HepG2 (cell line): ENCODE data around the gene ESYT1. TPM values are rescaled to one million over a fixed set of nuclear protein-coding genes. Genes with fewer than 3 reads are reported as not detected.

Experiments
- CREBL2 ChIP-seq: sonication (generic); formaldehyde crosslinking; IDR thresholded peaks from 2 replicates; pipeline ENCODE4 v1.8.1; 2023; ENCODE audit warnings: missing genetic modification reagents, mild to moderate bottlenecking, borderline replicate concordance
- ETV5 ChIP-seq: IDR thresholded peaks from 2 replicates; pipeline ENCODE4 v1.6.1; 2018; ENCODE audit warnings: missing biosample characterization, missing genetic modification reagents, inconsistent platforms, borderline replicate concordance
- FOXA3 ChIP-seq: IDR thresholded peaks from 2 replicates; pipeline ENCODE4 v1.6.1; 2016; ENCODE audit warnings: missing genetic modification reagents, missing compliant biosample characterization
- HOXA3 ChIP-seq: sonication (generic); formaldehyde crosslinking; IDR thresholded peaks from 2 replicates; pipeline ENCODE4 v1.5.0; 2020; ENCODE audit warnings: missing genetic modification reagents
- IKZF1 ChIP-seq: fragments of 450-650 bp; IDR thresholded peaks from 2 replicates; pipeline ENCODE4 v1.7.1; 2016
- IKZF5 ChIP-seq: IDR thresholded peaks from 2 replicates; pipeline ENCODE4 v1.6.1; 2018; ENCODE audit warnings: missing genetic modification reagents, mild to moderate bottlenecking, missing compliant biosample characterization
- KDM2A ChIP-seq: sonication (generic); formaldehyde crosslinking; IDR thresholded peaks from 2 replicates; pipeline ENCODE4 v1.4.0; 2020; ENCODE audit warnings: low read depth, missing genetic modification reagents, borderline replicate concordance
- MEIS2 ChIP-seq: sonication (generic); formaldehyde crosslinking; IDR thresholded peaks from 2 replicates; pipeline ENCODE4 v1.9.0; 2021; ENCODE audit warnings: mild to moderate bottlenecking, missing genetic modification reagents
- MTERF4 ChIP-seq: sonication (generic); formaldehyde crosslinking; IDR thresholded peaks from 2 replicates; pipeline ENCODE4 v1.8.0; 2023; ENCODE audit warnings: mild to moderate bottlenecking, missing genetic modification reagents
- MYC ChIP-seq: sonication (generic); formaldehyde crosslinking; IDR thresholded peaks from 2 replicates; pipeline ENCODE4 v1.9.0; 2021; ENCODE audit warnings: missing genetic modification reagents, borderline replicate concordance
- POLR2G ChIP-seq: fragments of 200-400 bp; formaldehyde crosslinking; IDR thresholded peaks from 2 replicates; pipeline ENCODE4 v1.6.1; 2018; ENCODE audit warnings: mild to moderate bottlenecking, low read depth, low read length, moderate library complexity
- SP5 ChIP-seq: IDR thresholded peaks from 2 replicates; pipeline ENCODE4 v1.6.1; 2016; ENCODE audit warnings: low read depth, borderline replicate concordance
- ZBTB38 ChIP-seq: sonication (generic); formaldehyde crosslinking; IDR thresholded peaks from 2 replicates; pipeline ENCODE4 v1.5.1; 2020; ENCODE audit warnings: mild to moderate bottlenecking, missing genetic modification reagents
- ZMYM3 ChIP-seq: sonication (generic); formaldehyde crosslinking; IDR thresholded peaks from 2 replicates; pipeline ENCODE4 v1.5.1; 2020; ENCODE audit warnings: mild to moderate bottlenecking, missing genetic modification reagents
- ZNF121 ChIP-seq: sonication (generic); formaldehyde crosslinking; IDR thresholded peaks from 2 replicates; pipeline ENCODE4 v1.5.0; 2020; ENCODE audit warnings: mild to moderate bottlenecking, missing genetic modification reagents
- ZNF562 ChIP-seq: sonication (generic); formaldehyde crosslinking; IDR thresholded peaks from 2 replicates; pipeline ENCODE4 v1.8.0; 2022; ENCODE audit warnings: missing genetic modification reagents, borderline replicate concordance
- ZNF574 ChIP-seq: sonication (generic); formaldehyde crosslinking; IDR thresholded peaks from 2 replicates; pipeline ENCODE4 v1.4.0; 2020; ENCODE audit warnings: missing genetic modification reagents
- ZNF703 ChIP-seq: sonication (generic); formaldehyde crosslinking; IDR thresholded peaks from 2 replicates; pipeline ENCODE4 v1.5.1; 2020; ENCODE audit warnings: missing genetic modification reagents, mild to moderate bottlenecking, moderate library complexity, borderline replicate concordance
- ZNF770 ChIP-seq: sonication (generic); formaldehyde crosslinking; IDR thresholded peaks from 2 replicates; pipeline ENCODE4 v1.5.0; 2020; ENCODE audit warnings: mild to moderate bottlenecking, missing genetic modification reagents
- ZNF816 ChIP-seq: sonication (generic); formaldehyde crosslinking; IDR thresholded peaks from 2 replicates; pipeline ENCODE4 v1.8.0; 2022; ENCODE audit warnings: missing genetic modification reagents, mild to moderate bottlenecking, borderline replicate concordance
- ZNF83 ChIP-seq: sonication (generic); formaldehyde crosslinking; IDR thresholded peaks from 2 replicates; pipeline ENCODE4 v1.4.0; 2020; ENCODE audit warnings: missing genetic modification reagents, mild to moderate bottlenecking, borderline replicate concordance
- polyA plus RNA-seq, 8 experiments: library from polyadenylated mRNA; depleted of rRNA in 3 of 8; stranded (reverse) in 7 of 8; unstranded in 1 of 8; fragments of >200 nt; fragmentation: Illumina TruSeq in 4 of 8; extraction: Trizol in 4 of 8; gene quantifications; 2 replicates each; pipeline versions ENCODE4 v1.2.1 to v1.2.3, GENCODE V29; 2011 to 2016; ENCODE audit warnings: low read depth in 4 of 8, missing spikeins in 1 of 8, mixed read lengths in 1 of 8; ENCODE audit not compliant: insufficient read depth in 1 of 8
- total RNA-seq, 5 experiments: library from RNA; depleted of rRNA; stranded (reverse); fragments of >200 nt; fragmentation: Illumina TruSeq; extraction: Trizol; gene quantifications; 2 replicates each; pipeline ENCODE4 v1.2.3, GENCODE V29; 2016; ENCODE audit warnings: low read depth in 1 of 5

Gene ESYT1
- total and polyA plus RNA-seq, 2 of the 13 experiments (the other 11 are each of a cell fraction or from before 2014, with no cell fraction given) = 66.9 to 71.0 TPM

- TF ChIP-seq ZNF574 (CRISPR knock-in tag) = peak; percentile 24; the same call in 1 of the 2 replicates
- 0 out of 2 replicates have a peak, but pooled peaks have one; percentile 51 for TF ChIP-seq ZMYM3 (CRISPR knock-in tag)
- no peak for TF ChIP-seq ZNF816
- TF ChIP-seq MTERF4 = no peak
- TF ChIP-seq ZNF121 (CRISPR knock-in tag) = no peak
- TF ChIP-seq ZNF770 = no peak
- TF ChIP-seq IKZF1 = no peak
- TF ChIP-seq MEIS2 (CRISPR knock-in tag) = no peak
- TF ChIP-seq HOXA3 = 0 out of 2 replicates have a peak, but pooled peaks have one; percentile 26
- 0 out of 2 replicates have a peak, but pooled peaks have one; percentile 25 for TF ChIP-seq SP5 (CRISPR knock-in tag)
- peak; percentile 41; the same call in 1 of the 2 replicates for TF ChIP-seq KDM2A (CRISPR knock-in tag)
- TF ChIP-seq ZNF83 (CRISPR knock-in tag) = no peak
- no peak for TF ChIP-seq ZNF562 (CRISPR knock-in tag)
- peak; percentile 57 for TF ChIP-seq POLR2G
- no peak for TF ChIP-seq FOXA3
- no peak for TF ChIP-seq ZNF703 (CRISPR knock-in tag)
- TF ChIP-seq CREBL2 = no peak
- TF ChIP-seq IKZF5 = peak; percentile 45; the same call in 1 of the 2 replicates
- 0 out of 2 replicates have a peak, but pooled peaks have one; percentile 25 for TF ChIP-seq ZBTB38 (CRISPR knock-in tag)
- TF ChIP-seq MYC (CRISPR knock-in tag) = peak; percentile 39; the same call in 1 of the 2 replicates
- TF ChIP-seq ETV5 = peak; percentile 47; the same call in 1 of the 2 replicates
Measured at GRCh38 chr12:56129206-56129941, 1.3 kb downstream of the ESYT1 start (continued).
